HepG2 (cell line): ENCODE results near the gene FAM222B. TPM values are rescaled to one million over a fixed set of nuclear protein-coding genes. Genes with fewer than 3 reads are reported as not detected.
A peak's percentile ranks its signal among the peaks of the same experiment; 100 is the strongest.

Experiments used
- ASH2L ChIP-seq: fragments of 300-600, 200-600 bp; sonication (generic); IDR thresholded peaks from 2 replicates; pipeline ENCODE4 v1.7.0; 2017; ENCODE audit warnings: low read depth, mild to moderate bottlenecking, moderate library complexity, mixed read lengths, low read length; ENCODE audit not compliant: insufficient read length
- E2F5 ChIP-seq: sonication (generic); formaldehyde crosslinking; conservative IDR thresholded peaks from 2 replicates; pipeline ENCODE4 v1.4.0; 2020; ENCODE audit warnings: missing genetic modification reagents
- EP300 ChIP-seq, 3 experiments: sonication (generic) in 1 of 3; formaldehyde crosslinking in 1 of 3; IDR thresholded peaks; 2 replicates each; pipeline versions ENCODE4 v1.5.1 to v1.6.1; 2011 to 2020; ENCODE audit warnings: low read depth in 2 of 3, low read length in 2 of 3, borderline replicate concordance in 1 of 3, improper control_type of control experiment in 1 of 3, mild to moderate bottlenecking in 1 of 3, missing genetic modification reagents in 1 of 3, moderate library complexity in 1 of 3
- FOXJ3 ChIP-seq: sonication (generic); formaldehyde crosslinking; IDR thresholded peaks from 2 replicates; pipeline ENCODE4 v1.4.0; 2020; ENCODE audit warnings: missing genetic modification reagents, mild to moderate bottlenecking, borderline replicate concordance
- KLF16 ChIP-seq, 2 experiments: sonication (generic) in 1 of 2; formaldehyde crosslinking in 1 of 2; IDR thresholded peaks; 2 replicates each; pipeline versions ENCODE4 v1.6.1 to v1.8.0; 2016 to 2023; ENCODE audit warnings: missing genetic modification reagents in 2 of 2, missing compliant biosample characterization in 1 of 2
- MTERF4 ChIP-seq: sonication (generic); formaldehyde crosslinking; IDR thresholded peaks from 2 replicates; pipeline ENCODE4 v1.8.0; 2023; ENCODE audit warnings: mild to moderate bottlenecking, missing genetic modification reagents
- MZF1 ChIP-seq: sonication (generic); formaldehyde crosslinking; IDR thresholded peaks from 2 replicates; pipeline ENCODE4 v1.8.1; 2023; ENCODE audit warnings: mild to moderate bottlenecking, missing genetic modification reagents, borderline replicate concordance
- NR0B2 ChIP-seq: sonication (generic); formaldehyde crosslinking; IDR thresholded peaks from 2 replicates; pipeline ENCODE4 v1.4.0; 2020; ENCODE audit warnings: mild to moderate bottlenecking, missing genetic modification reagents
- POGK ChIP-seq: sonication (generic); formaldehyde crosslinking; conservative IDR thresholded peaks from 2 replicates; pipeline ENCODE4 v1.8.0; 2022; ENCODE audit warnings: mild to moderate bottlenecking, moderate library complexity, missing genetic modification reagents
- RBFOX2 ChIP-seq: fragments of 200-400 bp; formaldehyde crosslinking; IDR thresholded peaks from 2 replicates; pipeline ENCODE4 v1.6.1; 2017; ENCODE audit warnings: low read depth, mild to moderate bottlenecking, low read length
- SP2 ChIP-seq: sonication (generic); formaldehyde crosslinking; IDR thresholded peaks from 2 replicates; pipeline ENCODE4 v1.5.1; 2020; ENCODE audit warnings: mild to moderate bottlenecking, missing genetic modification reagents
- TP53 ChIP-seq: sonication (generic); formaldehyde crosslinking; conservative IDR thresholded peaks from 2 replicates; pipeline ENCODE4 v1.4.0; 2020; ENCODE audit warnings: missing genetic modification reagents
- TSC22D2 ChIP-seq: sonication (generic); formaldehyde crosslinking; IDR thresholded peaks from 2 replicates; pipeline ENCODE4 v1.5.1; 2020; ENCODE audit warnings: missing genetic modification reagents, mild to moderate bottlenecking, borderline replicate concordance
- ZNF264 ChIP-seq: sonication (generic); formaldehyde crosslinking; IDR thresholded peaks from 2 replicates; pipeline ENCODE4 v1.4.0; 2020; ENCODE audit warnings: missing genetic modification reagents
- ZNF3 ChIP-seq: IDR thresholded peaks from 2 replicates; pipeline ENCODE4 v1.7.0; 2017; ENCODE audit warnings: inconsistent platforms
- ZNF572 ChIP-seq: sonication (generic); formaldehyde crosslinking; IDR thresholded peaks from 2 replicates; pipeline ENCODE4 v1.5.1; 2020; ENCODE audit warnings: mild to moderate bottlenecking, missing genetic modification reagents
- ZNF574 ChIP-seq: sonication (generic); formaldehyde crosslinking; IDR thresholded peaks from 2 replicates; pipeline ENCODE4 v1.4.0; 2020; ENCODE audit warnings: missing genetic modification reagents
- ZNF652 ChIP-seq: IDR thresholded peaks from 2 replicates; pipeline ENCODE4 v1.6.1; 2016; ENCODE audit warnings: low read depth, borderline replicate concordance
- ZNF660 ChIP-seq: sonication (generic); formaldehyde crosslinking; IDR thresholded peaks from 2 replicates; pipeline ENCODE4 v1.5.1; 2020; ENCODE audit warnings: mild to moderate bottlenecking, low read depth, missing genetic modification reagents, borderline replicate concordance
- ZNF761 ChIP-seq: sonication (generic); formaldehyde crosslinking; conservative IDR thresholded peaks from 2 replicates; pipeline ENCODE4 v1.4.0; 2020; ENCODE audit warnings: mild to moderate bottlenecking, missing genetic modification reagents
- ZSCAN9 ChIP-seq: IDR thresholded peaks from 2 replicates; pipeline ENCODE4 v1.6.1; 2016; ENCODE audit warnings: borderline replicate concordance
- polyA plus RNA-seq, 8 experiments: library from polyadenylated mRNA; depleted of rRNA in 3 of 8; stranded (reverse) in 7 of 8; unstranded in 1 of 8; fragments of >200 nt; fragmentation: Illumina TruSeq in 4 of 8; extraction: Trizol in 4 of 8; gene quantifications; 2 replicates each; pipeline versions ENCODE4 v1.2.1 to v1.2.3, GENCODE V29; 2011 to 2016; ENCODE audit warnings: low read depth in 4 of 8, missing spikeins in 1 of 8, mixed read lengths in 1 of 8; ENCODE audit not compliant: insufficient read depth in 1 of 8
- total RNA-seq, 5 experiments: library from RNA; depleted of rRNA; stranded (reverse); fragments of >200 nt; fragmentation: Illumina TruSeq; extraction: Trizol; gene quantifications; 2 replicates each; pipeline ENCODE4 v1.2.3, GENCODE V29; 2016; ENCODE audit warnings: low read depth in 1 of 5

FAM222B gene
- total and polyA plus RNA-seq, 2 of the 13 experiments (the other 11 are each of a cell fraction or from before 2014, with no cell fraction given), result 3.5 to 7.3 TPM

GRCh38 chr17:28744972-28745785, 97.4 kb downstream of the FAM222B start (continued):
- 0 out of 2 replicates have a peak, but pooled peaks have one; percentile 15 for TF ChIP-seq MZF1
- TF ChIP-seq KLF16 (CRISPR knock-in tag; IDR thresholded peaks at IDR 0.05), result no peak
- TF ChIP-seq ASH2L, result peak; percentile 45
- TF ChIP-seq EP300 (IDR thresholded peaks at IDR 0.05; ENCODE audit: low read depth in 2 of 2, low read length in 2 of 2), result 0 out of 4 replicates have a peak, but pooled peaks of 1 of the 2 experiments have one; percentile 24
- TF ChIP-seq EP300 (CRISPR knock-in tag; IDR thresholded peaks at IDR 0.05; ENCODE audit: borderline replicate concordance), result 0 out of 2 replicates have a peak, but pooled peaks have one; percentile 12
- TF ChIP-seq TSC22D2 (CRISPR knock-in tag), result no peak
- no peak for TF ChIP-seq E2F5 (CRISPR knock-in tag)
- TF ChIP-seq ZNF660, result no peak
- 0 out of 2 replicates have a peak, but pooled peaks have one; percentile 65 for TF ChIP-seq ZNF574
- TF ChIP-seq ZNF264 (CRISPR knock-in tag), result no peak
- no peak; the same call in 1 of the 2 replicates for TF ChIP-seq NR0B2
- no peak for TF ChIP-seq POGK (CRISPR knock-in tag)
- TF ChIP-seq ZNF3 (CRISPR knock-in tag), result no peak
- no peak for TF ChIP-seq TP53 (CRISPR knock-in tag)
- TF ChIP-seq MTERF4, result no peak; the same call in 1 of the 2 replicates
- no peak for TF ChIP-seq ZSCAN9 (CRISPR knock-in tag)
- TF ChIP-seq ZNF761 (CRISPR knock-in tag), result 0 out of 2 replicates have a peak, but pooled peaks have one; percentile 29
- no peak for TF ChIP-seq ZNF652 (CRISPR knock-in tag)
- peak; percentile 77 for TF ChIP-seq RBFOX2
- no peak; the same call in 1 of the 2 replicates for TF ChIP-seq ZNF572
- no peak for TF ChIP-seq FOXJ3 (CRISPR knock-in tag)
- 0 out of 2 replicates have a peak, but pooled peaks have one; percentile 1 for TF ChIP-seq SP2 (CRISPR knock-in tag)
